ENCODE data around the gene MPPE1. TPM values are rescaled to one million over a fixed set of nuclear protein-coding genes. Genes with fewer than 3 reads are reported as not detected.

Gene MPPE1
- total RNA-seq, 1 experiment from 2014 or later, result 21.4 TPM

- no peak for TF ChIP-seq CBX3 (IDR thresholded peaks at IDR 0.05; ENCODE audit: low read depth)
Measured at GRCh38 chr18:11906926-11907874, 917 bp downstream of the MPPE1 start (continued).

GRCh38 chr18:11906176-11906575, 1.9 kb downstream of the MPPE1 start:
- no peak overlapping the region for H2AFZ ChIP-seq (ENCODE audit: low read depth, low read length, poor library complexity, severe bottlenecking)
- H4K20me1 ChIP-seq (ENCODE audit: insufficient read depth), result no peaks in the 10 kb centered on the region
- no peak overlapping the region for H3K4me2 ChIP-seq (ENCODE audit: low read length)
- H3K27me3 ChIP-seq (ENCODE audit: insufficient read depth, low read length), result no peaks in the 10 kb centered on the region
- DNase-seq (ENCODE audit: low read depth, low spot score) (no peak), ATAC-seq (no peak)
- H3K36me3 ChIP-seq (ENCODE audit: control insufficient read depth in 1 of 2, insufficient read depth in 2 of 2, low read length in 2 of 2), result no peaks in the 10 kb centered on the region; a peak in 1 of 4 replicates
- no peaks in the 10 kb centered on the region for H3K9me2 ChIP-seq (ENCODE audit: insufficient read depth)
- no peaks in the 10 kb centered on the region for H3K9me3 ChIP-seq (ENCODE audit: control insufficient read depth in 1 of 2, insufficient read depth in 1 of 2, low read depth in 1 of 2, low read length in 2 of 2)
- peaks cover 4 to 16% of the 10 kb centered on the region in 2 experiments; a peak in 3 of 4 replicates for H3K4me1 ChIP-seq (ENCODE audit: control insufficient read depth in 1 of 2, insufficient read depth in 2 of 2, low read length in 2 of 2)
- POLR2A ChIA-PET, result no interaction called here
- no peak overlapping the region for H3K27ac ChIP-seq (ENCODE audit: low read depth, low read length)
- peaks cover 10% of the 10 kb centered on the region; the same call in 1 of the 2 replicates for H3K79me2 ChIP-seq (ENCODE audit: insufficient read depth, low read length)
- no peak overlapping the region for H3K9ac ChIP-seq (ENCODE audit: low read length)
- RAD21 ChIA-PET (ENCODE audit: low non-redundant PET in 1 of 2, low total read pairs in 2 of 2, uncharacterized antibody in 2 of 2, unreplicated experiment in 2 of 2), result no interaction called here
- intact Hi-C loops (cut with micrococcal nuclease), result no loop called here
- H3K4me3 ChIP-seq (replicated peaks in 1 of 2; ENCODE audit: low read depth in 1 of 2, low read length in 2 of 2), result no peak overlapping the region
- BruUV-seq (replicated peaks), result no TSS peak
- no peak for TF ChIP-seq CTCF (IDR thresholded peaks at IDR 0.05 in 2 of 3, conservative IDR thresholded peaks at IDR 0.05 in 1 of 3; ENCODE audit: borderline replicate concordance in 1 of 3, insufficient read depth in 1 of 3, low read depth in 2 of 3, low read length in 2 of 3)
- no peak for TF ChIP-seq CEBPB (IDR thresholded peaks at IDR 0.05; ENCODE audit: low read depth)
- TF ChIP-seq SP1 (IDR thresholded peaks at IDR 0.05; ENCODE audit: low read depth), result no peak
- no peak for TF ChIP-seq MAX (IDR thresholded peaks at IDR 0.05)
- no peak for TF ChIP-seq POLR2AphosphoS5 (IDR thresholded peaks at IDR 0.05; ENCODE audit: low read depth, low read length)
- TF ChIP-seq JUND (IDR thresholded peaks at IDR 0.05), result no peak
- TF ChIP-seq ATF3 (IDR thresholded peaks at IDR 0.05), result no peak
- TF ChIP-seq FOSL1 (IDR thresholded peaks at IDR 0.05; ENCODE audit: low read depth), result no peak
- TF ChIP-seq EZH2phosphoT487 (IDR thresholded peaks at IDR 0.05; ENCODE audit: borderline replicate concordance), result no peak
- TF ChIP-seq YY1 (IDR thresholded peaks at IDR 0.05; ENCODE audit: extremely low read depth, insufficient replicate concordance, low read depth, low read length), result no peak
- no peak for TF ChIP-seq SIN3A (IDR thresholded peaks at IDR 0.05; ENCODE audit: low read depth)
- no peak for TF ChIP-seq ZFX (IDR thresholded peaks at IDR 0.05)
- TF ChIP-seq CBX3 (IDR thresholded peaks at IDR 0.05; ENCODE audit: low read depth), result no peak
- CTCF ChIA-PET, result no interaction called here

Measured in HCT116 (cell line).